HG03439 (cell line): ENCODE measurements around the gene KDSR.

Experiments
- ATAC-seq: cut with Tn5 transposase; IDR thresholded peaks from one replicate; pipeline ENCODE4 v1.9.1; 2021; ENCODE audit warnings: mild to moderate bottlenecking, moderate library complexity; ENCODE audit not compliant: unreplicated experiment

The KDSR gene

GRCh38 chr18:63322206-63322605 lies 44.8 kb downstream of the KDSR start:
- ATAC-seq: no peak

- no peak for ATAC-seq
These were observed 45.7 kb downstream of the KDSR start for GRCh38 chr18:63321291-63321690.

GRCh38 chr18:63320975-63321265 lies 46.1 kb downstream of the KDSR start:
- no peak for ATAC-seq

- peak; percentile 50 for ATAC-seq
These were observed 46.7 kb downstream of the KDSR start for GRCh38 chr18:63320123-63320974.

- ATAC-seq: peak; percentile 15
These were observed 47.5 kb downstream of the KDSR start, which contains the start of gene BCL2 for GRCh38 chr18:63319383-63320122. TSS of gene BCL2 (minus strand) at chr18:63319769.

GRCh38 chr18:63318889-63319382 lies 48.1 kb downstream of the KDSR start:
- no peak for ATAC-seq

- ATAC-seq: peak; percentile 52
These were observed 48.8 kb downstream of the KDSR start for GRCh38 chr18:63317982-63318888.

- no peak for ATAC-seq
These were observed 49.5 kb downstream of the KDSR start for GRCh38 chr18:63317556-63317946.

GRCh38 chr18:63316612-63317555 lies 50.1 kb downstream of the KDSR start:
- ATAC-seq: no peak

GRCh38 chr18:63315876-63316275 lies 51.1 kb downstream of the KDSR start:
- no peak for ATAC-seq

GRCh38 chr18:63315131-63315662 lies 51.8 kb downstream of the KDSR start:
- ATAC-seq: no peak

GRCh38 chr18:63314062-63314790 lies 52.8 kb downstream of the KDSR start:
- no peak for ATAC-seq

- ATAC-seq: no peak
These were observed 53.5 kb downstream of the KDSR start for GRCh38 chr18:63313396-63313917.

- ATAC-seq: peak; percentile 28
These were observed 54.1 kb downstream of the KDSR start for GRCh38 chr18:63312737-63313395.

- peak; percentile 5 for ATAC-seq
These were observed 55.0 kb downstream of the KDSR start for GRCh38 chr18:63312019-63312409.

GRCh38 chr18:63311118-63312018 lies 55.6 kb downstream of the KDSR start:
- peak; percentile 64 for ATAC-seq

- ATAC-seq: no peak
These were observed 57.6 kb downstream of the KDSR start for GRCh38 chr18:63309422-63309821.
